ENCODE results near the gene MAPK7.

MAPK7 gene

GRCh38 chr17:19378416-19379360, at the start of gene MAPK7:
MAPK7 (plus strand) TSS chr17:19378498; CDS start chr17:19378901, 403 bp downstream.
- DNase-seq = no peak

GRCh38 chr17:19329136-19329535, 49.2 kb upstream of the MAPK7 start:
- no peak for DNase-seq

- DNase-seq = no peak
Measured at GRCh38 chr17:19329839-19330238, 48.5 kb upstream of the MAPK7 start.

DNA sequence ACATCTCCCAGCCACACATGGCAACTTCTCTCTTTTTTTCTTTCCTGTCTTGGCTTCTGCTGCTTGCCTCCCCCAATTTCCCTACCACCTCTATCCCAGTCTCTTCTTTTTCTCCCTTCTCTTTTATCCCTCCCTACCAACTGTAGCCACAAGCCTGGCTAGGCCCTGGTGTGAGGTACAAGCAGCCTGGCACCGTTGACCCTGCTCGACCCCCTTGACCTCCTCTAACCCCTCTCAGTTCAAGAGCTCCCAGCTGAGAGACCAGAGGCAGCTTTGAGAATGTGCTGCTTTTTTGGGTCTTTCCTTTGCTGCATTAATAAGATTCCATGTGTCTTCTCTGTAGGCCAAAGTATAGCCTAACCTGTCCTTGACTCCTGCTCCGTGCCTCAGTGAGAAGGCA, 48.0 kb upstream of the MAPK7 start:
- no peak for DNase-seq

DNA sequence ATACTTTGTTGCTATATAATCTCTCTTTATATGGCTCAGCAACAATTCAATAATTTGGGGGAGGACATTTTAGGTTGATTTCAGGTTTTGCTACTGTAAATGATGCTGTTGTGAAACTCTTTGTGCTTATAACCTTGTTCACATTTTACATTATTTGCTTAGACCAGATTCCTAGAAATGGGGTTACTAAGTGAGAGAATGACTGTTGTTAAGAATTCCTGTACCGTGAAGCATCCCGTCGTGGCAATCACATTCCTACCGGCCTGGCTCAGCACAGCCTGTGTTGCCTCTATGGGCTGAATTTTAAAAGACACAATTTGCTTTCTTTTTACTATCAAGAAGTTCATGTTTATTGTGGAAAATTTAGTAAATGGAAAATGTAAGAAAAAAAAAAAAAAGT, 47.2 kb upstream of the MAPK7 start:
- DNase-seq = no peak

GRCh38 chr17:19331543-19332245, 46.6 kb upstream of the MAPK7 start:
- no peak for DNase-seq

DNA sequence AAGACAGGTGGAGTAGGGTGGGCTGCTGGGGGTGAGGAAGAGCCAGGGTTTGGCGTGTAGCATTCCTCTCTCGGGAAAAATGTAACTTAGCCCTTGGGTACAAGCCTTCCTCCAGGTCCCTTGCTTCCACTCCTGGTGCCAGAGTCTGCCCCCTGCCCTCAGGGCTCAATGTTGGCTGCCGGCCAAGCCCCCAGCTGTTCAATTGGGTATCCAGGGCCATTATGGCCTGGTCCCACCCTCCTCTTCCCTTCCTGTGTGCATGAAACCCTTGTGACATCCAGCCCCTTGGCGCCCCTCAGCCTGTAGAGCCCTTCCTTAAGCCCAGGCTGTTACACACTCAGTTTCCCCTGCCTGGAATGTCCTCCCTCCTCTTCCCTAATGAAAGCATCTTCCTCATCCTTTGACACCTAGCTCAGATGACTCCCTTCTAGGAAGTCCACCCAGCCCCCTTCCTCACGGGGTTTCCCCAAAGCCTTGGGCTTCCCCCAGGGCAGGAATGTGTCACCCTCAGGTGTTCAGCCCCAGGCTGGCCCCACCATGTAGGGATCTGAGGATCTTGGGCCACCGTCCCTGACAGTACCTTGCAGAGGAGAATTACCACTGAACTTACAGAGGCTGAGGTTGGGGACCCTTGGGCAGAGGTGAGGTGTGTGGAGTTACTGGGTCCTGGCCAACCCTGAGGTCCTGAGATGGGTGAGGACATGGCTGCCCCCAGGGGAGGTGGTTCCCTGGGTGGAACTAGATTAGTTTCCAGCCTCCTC, 45.7 kb upstream of the MAPK7 start:
- DNase-seq = no peak

DNA sequence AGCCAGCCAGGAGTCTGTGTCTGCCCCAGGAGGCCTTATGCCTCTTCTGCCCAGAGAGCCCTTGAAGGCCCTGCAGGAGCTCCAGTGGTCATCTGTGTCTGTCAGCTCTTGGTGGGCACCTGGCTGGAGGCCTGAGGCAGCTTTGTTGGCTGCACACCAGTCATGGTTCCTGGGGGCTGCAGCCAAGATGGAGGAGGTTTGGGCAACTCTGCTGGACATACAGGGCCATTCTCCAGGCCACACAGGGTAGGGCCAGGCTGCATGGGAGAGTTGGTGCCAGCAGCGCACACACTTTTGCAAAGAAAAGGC, 45.2 kb upstream of the MAPK7 start:
- no peak for DNase-seq

DNA sequence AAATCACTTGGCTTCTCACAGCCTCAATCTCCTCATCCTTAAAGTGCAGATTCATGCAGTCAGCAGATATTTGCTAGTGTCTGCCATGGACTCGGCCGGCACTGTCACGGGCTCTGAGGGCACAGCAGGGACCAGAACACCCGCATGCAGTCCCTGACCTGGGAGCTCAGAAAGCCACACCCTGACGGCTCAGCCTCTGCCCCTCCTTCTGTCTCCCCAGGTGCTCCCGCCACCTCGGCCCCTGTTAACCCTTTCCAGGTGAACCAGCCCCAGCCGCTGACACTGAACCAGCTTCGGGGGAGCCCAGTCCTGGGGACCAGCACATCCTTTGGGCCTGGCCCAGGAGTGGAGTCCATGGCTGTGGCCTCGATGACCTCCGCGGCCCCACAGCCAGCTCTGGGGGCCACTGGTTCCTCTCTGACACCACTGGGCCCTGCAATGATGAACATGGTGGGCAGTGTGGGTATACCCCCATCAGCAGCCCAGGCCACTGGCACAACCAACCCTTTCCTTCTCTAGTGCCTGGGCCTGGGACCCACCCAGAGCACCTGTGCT, 44.5 kb upstream of the MAPK7 start:
- no peak for DNase-seq

GRCh38 chr17:19334331-19334730, 44.0 kb upstream of the MAPK7 start:
- DNase-seq = no peak

DNA sequence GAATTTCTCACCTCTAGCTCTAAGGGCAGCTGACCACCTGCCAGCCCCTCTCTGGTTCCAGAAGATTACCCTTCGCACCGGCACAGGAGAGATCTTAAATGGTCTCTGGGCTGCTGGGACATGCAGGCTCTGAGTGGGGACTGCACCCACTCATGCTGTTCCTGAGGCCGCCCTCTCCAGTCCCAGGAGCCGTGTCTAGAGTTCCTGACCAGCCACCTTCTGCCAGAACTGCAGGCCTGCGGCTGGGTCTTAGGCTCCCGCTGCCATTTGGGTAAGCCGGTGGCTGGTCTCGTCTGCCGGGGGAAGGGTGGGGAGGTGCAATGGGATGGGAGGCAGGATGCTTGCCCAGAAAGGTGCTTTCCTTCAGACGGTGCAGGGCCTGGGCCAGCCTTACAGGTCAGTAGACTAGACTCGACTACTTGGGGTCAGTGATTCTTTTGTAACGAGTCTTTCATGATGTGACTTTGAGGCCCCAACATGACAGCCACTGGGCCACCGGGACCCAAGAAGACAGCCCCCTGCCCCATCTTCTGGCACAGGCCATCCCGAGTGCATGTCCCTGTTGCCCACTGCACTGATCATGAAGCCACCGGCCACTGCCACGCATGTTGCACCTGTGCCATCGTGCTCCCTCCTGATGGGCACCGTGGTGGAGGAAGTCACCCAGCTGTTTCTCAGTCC, 42.2 kb upstream of the MAPK7 start:
- DNase-seq = no peak

- DNase-seq = no peak
Measured at GRCh38 chr17:19336938-19337711, 41.2 kb upstream of the MAPK7 start.

GRCh38 chr17:19337712-19338023, 40.6 kb upstream of the MAPK7 start:
- no peak for DNase-seq

- no peak for DNase-seq
Measured at GRCh38 chr17:19338031-19338990, 40.0 kb upstream of the MAPK7 start.

DNA sequence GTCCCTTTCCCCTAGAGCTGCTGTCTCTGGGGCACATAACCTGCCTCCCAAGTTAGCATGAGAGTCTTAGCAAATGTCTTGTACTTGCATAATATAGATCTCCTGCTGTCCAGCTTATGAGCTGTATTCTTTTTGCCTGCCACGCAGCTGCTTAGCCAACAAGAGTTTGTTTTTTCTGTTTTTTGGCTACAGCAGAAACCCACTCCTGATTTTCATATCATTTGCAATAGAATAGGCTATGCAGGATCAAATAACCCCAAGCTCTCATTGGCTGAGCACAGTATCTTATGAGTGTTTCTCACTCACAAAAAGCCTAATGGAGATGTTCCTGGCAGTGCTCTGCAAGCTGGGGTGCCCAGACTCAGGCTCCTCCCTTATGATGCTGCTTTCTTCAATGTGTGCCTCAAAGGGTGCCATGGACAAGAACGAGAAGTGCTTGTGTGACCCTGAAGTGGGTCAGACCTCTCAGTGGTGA, 38.9 kb upstream of the MAPK7 start:
- no peak for DNase-seq

GRCh38 chr17:19341211-19341631, 37.1 kb upstream of the MAPK7 start:
- no peak for DNase-seq

DNA sequence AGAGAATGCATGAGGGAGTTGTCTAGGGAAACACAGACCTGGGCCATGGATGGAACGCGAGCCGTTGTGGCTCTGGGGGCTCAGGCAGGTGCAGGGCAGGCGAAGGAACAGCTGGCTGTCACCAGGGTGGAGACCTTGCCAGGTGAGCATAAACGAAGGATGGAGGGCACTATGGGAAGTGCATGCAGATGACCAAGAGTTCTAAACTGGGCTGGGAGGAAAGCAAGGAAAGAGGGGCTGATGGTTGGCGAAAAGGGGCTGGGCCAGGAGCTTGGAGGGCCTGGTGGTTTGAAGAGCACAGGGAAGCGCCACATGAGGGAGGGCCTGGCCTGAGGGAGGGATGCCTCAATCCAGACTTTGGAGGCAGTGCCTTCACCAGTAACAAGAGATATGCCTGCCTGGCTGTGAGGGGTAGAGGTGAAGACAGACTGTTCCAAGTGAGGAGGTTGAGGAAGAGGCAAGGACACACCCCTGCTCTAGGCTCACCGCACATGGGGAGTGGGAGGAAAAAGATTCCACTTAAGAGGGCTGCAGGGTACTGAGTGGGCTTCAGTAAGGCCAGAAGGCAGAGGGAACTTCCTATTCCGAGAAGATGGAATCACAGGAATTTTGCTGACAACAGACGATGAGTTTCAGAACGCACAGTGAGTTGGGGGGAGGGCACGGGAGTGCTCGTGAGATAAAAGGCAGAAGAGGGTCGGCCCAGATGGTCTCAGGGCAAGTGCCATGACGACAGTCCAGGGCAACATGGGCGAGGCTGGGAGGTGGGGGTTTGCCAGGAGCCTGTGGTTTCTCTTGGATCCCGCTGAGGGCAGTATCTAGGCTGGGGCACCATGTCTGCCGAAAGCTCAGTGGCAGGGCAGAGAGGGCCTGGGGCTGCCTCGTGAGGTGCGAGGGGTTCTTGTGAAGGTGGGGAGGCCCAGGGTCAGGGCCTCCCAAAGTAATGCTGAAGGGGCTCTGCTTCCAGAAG, 36.4 kb upstream of the MAPK7 start:
- DNase-seq = no peak

DNA sequence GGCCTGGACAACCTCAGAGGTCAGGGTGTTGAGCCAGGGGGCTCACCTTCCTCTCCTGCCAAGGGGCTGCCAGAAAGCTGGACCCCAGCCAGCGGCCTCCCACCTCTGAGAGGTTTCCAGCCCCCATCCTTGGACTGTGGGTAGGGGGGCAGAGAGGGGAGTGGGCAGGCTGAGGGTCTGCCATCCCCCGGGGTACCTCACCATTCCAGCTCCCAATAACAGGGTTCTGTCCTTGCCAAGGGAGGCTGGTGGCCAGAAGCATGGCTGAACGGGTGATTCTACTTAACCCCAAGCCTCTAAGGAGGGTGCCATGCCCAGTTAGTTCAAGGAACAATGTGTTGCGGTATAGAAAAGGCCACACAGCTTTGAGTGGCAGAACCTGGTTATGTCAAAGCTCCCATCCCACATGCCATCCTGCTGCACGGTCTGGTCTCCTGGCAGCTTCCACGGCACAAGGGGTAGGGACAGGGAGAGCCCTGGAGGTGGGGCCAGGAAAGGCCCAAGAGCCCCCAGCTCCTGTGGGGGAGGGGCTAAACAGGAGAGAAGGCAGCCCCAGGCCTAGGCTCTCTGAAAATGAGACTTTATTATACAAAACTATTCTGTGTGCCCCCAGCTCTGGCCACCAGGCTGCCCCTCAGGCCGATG, 35.6 kb upstream of the MAPK7 start:
- DNase-seq = no peak

- DNase-seq = no peak
Measured at GRCh38 chr17:19343256-19343630, 35.1 kb upstream of the MAPK7 start.
